ENCODE data around the gene VEPH1. TPM values are rescaled to one million over a fixed set of nuclear protein-coding genes. Genes with fewer than 3 reads are reported as not detected.

The VEPH1 gene
- total and polyA plus RNA-seq, 2 donors (not counting 1 experiment from before 2014, with no cell fraction given): not detected

- H3K9me3 ChIP-seq (ENCODE audit: control extremely low read depth in 1 of 3, control insufficient read depth in 2 of 3, insufficient read depth in 1 of 3, low read length in 2 of 3): no peaks in the 10 kb centered on the region
- intact Hi-C loops (cut with micrococcal nuclease): no loop called here
- POLR2A ChIA-PET: no interaction called here
- Mint-ChIP-seq H3K4me1 (no peaks in the 10 kb centered on the region), H3K4me3 (no peak overlapping the region), H3K27ac (no peak overlapping the region), H3K9me3 (ENCODE audit: insufficient read depth) (no peaks in the 10 kb centered on the region), H3K27me3 (no peaks in the 10 kb centered on the region)
- H3K9ac ChIP-seq (ENCODE audit: low read length): no peak overlapping the region
- TF ChIP-seq CTCF (IDR thresholded peaks at IDR 0.05): peak; percentile 36
- TF ChIP-seq EZH2 (IDR thresholded peaks at IDR 0.05; ENCODE audit: borderline replicate concordance, insufficient read depth, low read depth, low read length, poor library complexity, severe bottlenecking): no peak
- no peaks in the 10 kb centered on the region for H3K4me1 ChIP-seq (ENCODE audit: control insufficient read depth in 2 of 2, insufficient read depth in 2 of 2, low read length in 2 of 2)
- H3K4me3 ChIP-seq (ENCODE audit: control extremely low read depth in 1 of 5, extremely low read depth in 1 of 5, insufficient read depth in 1 of 5, low read depth in 2 of 5, low read length in 4 of 5): no peak overlapping the region
- peak overlapping the region; percentile 45 for H2AFZ ChIP-seq (ENCODE audit: insufficient read depth, low read depth, low read length, poor library complexity, severe bottlenecking)
- H3K27me3 ChIP-seq (replicated peaks in 1 of 4; ENCODE audit: control extremely low read depth in 1 of 4, control insufficient read depth in 3 of 4, insufficient read depth in 4 of 4, low read length in 3 of 4): no peaks in the 10 kb centered on the region
- DNase-seq (peak; percentile 17), ATAC-seq (ENCODE audit: low read depth) (no peak)
- no peaks in the 10 kb centered on the region for H3K79me2 ChIP-seq (ENCODE audit: control insufficient read depth, insufficient read depth, low read length)
- no peaks in the 10 kb centered on the region for H3K36me3 ChIP-seq (replicated peaks in 1 of 2; ENCODE audit: control extremely low read depth in 1 of 2, control insufficient read depth in 1 of 2, extremely low read depth in 1 of 2, insufficient read depth in 2 of 2, low read length in 1 of 2)
- H4K20me1 ChIP-seq (ENCODE audit: control insufficient read depth, insufficient read depth, low read length, poor library complexity, severe bottlenecking): no peaks in the 10 kb centered on the region
- 4% methylated on average over 2 of the region's 7 CpGs for WGBS (ENCODE audit: insufficient coverage)
- H3K27ac ChIP-seq (ENCODE audit: low read length in 2 of 2): no peak overlapping the region
- CTCF ChIA-PET: interaction anchor here (1.2 to 2.2 kb wide), 3 partner anchors 41 to 902 kb away, joined by 7 to 9 read pairs (median 7); no protein-coding TSS in a partner anchor
- H3K4me2 ChIP-seq (replicated peaks; ENCODE audit: low read depth, low read length, poor library complexity, severe bottlenecking): no peak overlapping the region
Observed at GRCh38 chr3:157532529-157533297, 29.5 kb upstream of the VEPH1 start.

GRCh38 chr3:157531771-157532170, 28.6 kb upstream of the VEPH1 start:
- H3K79me2 ChIP-seq (ENCODE audit: control insufficient read depth, insufficient read depth, low read length): no peaks in the 10 kb centered on the region
- intact Hi-C loops (cut with micrococcal nuclease): no loop called here
- H3K4me1 ChIP-seq (ENCODE audit: control insufficient read depth in 2 of 2, insufficient read depth in 2 of 2, low read length in 2 of 2): no peaks in the 10 kb centered on the region
- H3K27me3 Mint-ChIP-seq: no peaks in the 10 kb centered on the region
- H3K4me1 Mint-ChIP-seq: no peaks in the 10 kb centered on the region
- CTCF ChIA-PET: interaction anchor here (1.0 to 2.2 kb wide), 5 partner anchors 9 to 903 kb away, joined by 3 to 9 read pairs (median 7); no protein-coding TSS in a partner anchor
- DNase-seq (no peak), ATAC-seq (ENCODE audit: low read depth) (no peak)
- no peaks in the 10 kb centered on the region for H3K9me3 Mint-ChIP-seq (ENCODE audit: insufficient read depth)
- H3K4me2 ChIP-seq (replicated peaks; ENCODE audit: low read depth, low read length, poor library complexity, severe bottlenecking): no peak overlapping the region
- H3K27ac ChIP-seq (ENCODE audit: low read length in 2 of 2): no peak overlapping the region
- H3K27ac Mint-ChIP-seq: no peak overlapping the region
- H3K9me3 ChIP-seq (ENCODE audit: control extremely low read depth in 1 of 3, control insufficient read depth in 2 of 3, insufficient read depth in 1 of 3, low read length in 2 of 3): no peaks in the 10 kb centered on the region
- H4K20me1 ChIP-seq (ENCODE audit: control insufficient read depth, insufficient read depth, low read length, poor library complexity, severe bottlenecking): no peaks in the 10 kb centered on the region
- H3K27me3 ChIP-seq (replicated peaks in 1 of 4; ENCODE audit: control extremely low read depth in 1 of 4, control insufficient read depth in 3 of 4, insufficient read depth in 4 of 4, low read length in 3 of 4): no peaks in the 10 kb centered on the region
- H3K4me3 Mint-ChIP-seq: no peak overlapping the region
- POLR2A ChIA-PET: no interaction called here
- no peak overlapping the region for H3K4me3 ChIP-seq (ENCODE audit: control extremely low read depth in 1 of 5, extremely low read depth in 1 of 5, insufficient read depth in 1 of 5, low read depth in 2 of 5, low read length in 4 of 5)
- TF ChIP-seq EZH2 (IDR thresholded peaks at IDR 0.05; ENCODE audit: borderline replicate concordance, insufficient read depth, low read depth, low read length, poor library complexity, severe bottlenecking): no peak
- no peak for TF ChIP-seq CTCF (IDR thresholded peaks at IDR 0.05)
- no peaks in the 10 kb centered on the region for H3K36me3 ChIP-seq (replicated peaks in 1 of 2; ENCODE audit: control extremely low read depth in 1 of 2, control insufficient read depth in 1 of 2, extremely low read depth in 1 of 2, insufficient read depth in 2 of 2, low read length in 1 of 2)
- no peak overlapping the region for H2AFZ ChIP-seq (ENCODE audit: insufficient read depth, low read depth, low read length, poor library complexity, severe bottlenecking)
- no peak overlapping the region for H3K9ac ChIP-seq (ENCODE audit: low read length)
- 92% methylated on average over 2 of the region's 4 CpGs for WGBS (ENCODE audit: insufficient coverage)

Measured in B cell (primary cell).